GM12864 (cell line): ENCODE results near the gene ZNF277.

Experiments
- DNase-seq: peaks from one replicate; pipeline ENCODE4 v3.0.0-alpha.2; 2011; ENCODE audit warnings: low read depth
- H3K4me3 ChIP-seq: 2 replicates; pipeline ENCODE4 v1.5.1; 2011; ENCODE audit warnings: mild to moderate bottlenecking, low read depth, low read length, control low read depth
- TF ChIP-seq, protein P1 (sequence below): IDR thresholded peaks from 2 replicates; pipeline ENCODE4 v1.5.1; 2011; ENCODE audit warnings: low read depth, mild to moderate bottlenecking, moderate library complexity, low read length, control low read depth, inconsistent platforms; ENCODE audit errors: missing control alignments

ZNF277 gene

GRCh38 chr7:112283382-112283910, 77.0 kb downstream of the ZNF277 start:
- DNase-seq = no peak
- no peak overlapping the region for H3K4me3 ChIP-seq
- TF ChIP-seq, protein P1, sequence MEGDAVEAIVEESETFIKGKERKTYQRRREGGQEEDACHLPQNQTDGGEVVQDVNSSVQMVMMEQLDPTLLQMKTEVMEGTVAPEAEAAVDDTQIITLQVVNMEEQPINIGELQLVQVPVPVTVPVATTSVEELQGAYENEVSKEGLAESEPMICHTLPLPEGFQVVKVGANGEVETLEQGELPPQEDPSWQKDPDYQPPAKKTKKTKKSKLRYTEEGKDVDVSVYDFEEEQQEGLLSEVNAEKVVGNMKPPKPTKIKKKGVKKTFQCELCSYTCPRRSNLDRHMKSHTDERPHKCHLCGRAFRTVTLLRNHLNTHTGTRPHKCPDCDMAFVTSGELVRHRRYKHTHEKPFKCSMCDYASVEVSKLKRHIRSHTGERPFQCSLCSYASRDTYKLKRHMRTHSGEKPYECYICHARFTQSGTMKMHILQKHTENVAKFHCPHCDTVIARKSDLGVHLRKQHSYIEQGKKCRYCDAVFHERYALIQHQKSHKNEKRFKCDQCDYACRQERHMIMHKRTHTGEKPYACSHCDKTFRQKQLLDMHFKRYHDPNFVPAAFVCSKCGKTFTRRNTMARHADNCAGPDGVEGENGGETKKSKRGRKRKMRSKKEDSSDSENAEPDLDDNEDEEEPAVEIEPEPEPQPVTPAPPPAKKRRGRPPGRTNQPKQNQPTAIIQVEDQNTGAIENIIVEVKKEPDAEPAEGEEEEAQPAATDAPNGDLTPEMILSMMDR = no peak

DNA sequence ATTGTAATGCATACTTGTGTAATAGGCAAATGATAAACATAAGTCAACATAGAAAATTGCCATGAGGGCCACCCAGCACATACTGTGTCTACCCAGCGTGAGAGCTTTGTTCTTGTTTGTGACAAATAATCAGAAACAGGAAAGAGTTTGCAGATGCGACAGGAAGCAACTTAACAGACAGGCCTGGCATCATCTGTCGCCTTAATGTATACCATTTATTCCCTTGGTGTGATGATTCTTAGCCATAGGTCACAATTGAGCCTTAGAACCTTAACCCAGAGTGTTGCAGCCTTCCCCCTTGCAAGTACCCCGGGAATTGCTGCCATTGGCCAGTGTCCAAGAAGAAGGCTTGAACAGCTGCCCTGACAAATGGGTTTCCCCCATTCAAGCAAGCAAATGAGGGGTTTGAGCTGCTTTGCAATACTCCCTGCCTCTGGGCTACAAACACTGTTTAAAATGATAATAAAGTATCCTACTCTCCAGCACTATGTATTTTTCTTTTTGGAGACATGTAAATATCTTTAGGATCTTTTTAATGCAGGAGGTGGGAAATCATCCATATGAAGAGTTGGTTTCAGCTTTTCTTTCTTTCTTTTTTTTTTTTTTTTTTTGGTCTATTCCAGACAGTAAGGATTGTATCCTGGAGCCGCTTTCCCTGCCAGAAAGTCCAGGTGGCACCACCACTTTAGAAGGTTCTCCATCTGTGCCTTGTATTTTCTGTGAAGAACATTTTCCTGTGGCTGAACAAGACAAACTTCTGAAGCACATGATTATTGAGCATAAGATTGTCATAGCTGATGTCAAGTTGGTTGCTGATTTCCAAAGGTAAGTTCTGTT, 80.0 kb downstream of the ZNF277 start:
- H3K4me3 ChIP-seq = no peak overlapping the region
- TF ChIP-seq, protein P1 = no peak
- DNase-seq = peak; percentile 22

GRCh38 chr7:112288301-112288700, 81.8 kb downstream of the ZNF277 start:
- no peak for DNase-seq
- H3K4me3 ChIP-seq = no peak overlapping the region
- TF ChIP-seq, protein P1 = no peak

GRCh38 chr7:112290065-112290464, 83.6 kb downstream of the ZNF277 start:
- H3K4me3 ChIP-seq = no peak overlapping the region
- no peak for DNase-seq
- TF ChIP-seq, protein P1 = no peak

- H3K4me3 ChIP-seq = no peak overlapping the region
- TF ChIP-seq, protein P1 = no peak
- DNase-seq = no peak
Measured at GRCh38 chr7:112292162-112292561, 85.7 kb downstream of the ZNF277 start.

GRCh38 chr7:112293416-112293815, 86.9 kb downstream of the ZNF277 start:
- TF ChIP-seq, protein P1 = no peak
- no peak overlapping the region for H3K4me3 ChIP-seq
- no peak for DNase-seq

- no peak for DNase-seq
- no peak overlapping the region for H3K4me3 ChIP-seq
- TF ChIP-seq, protein P1 = no peak
Measured at GRCh38 chr7:112296432-112296831, 89.9 kb downstream of the ZNF277 start.
